ENCODE measurements around the gene MYO7B.

Gene MYO7B

GRCh38 chr2:127609818-127610217, 74.3 kb downstream of the MYO7B start:
- DNase-seq (ENCODE audit: low spot score), result no peak

DNA sequence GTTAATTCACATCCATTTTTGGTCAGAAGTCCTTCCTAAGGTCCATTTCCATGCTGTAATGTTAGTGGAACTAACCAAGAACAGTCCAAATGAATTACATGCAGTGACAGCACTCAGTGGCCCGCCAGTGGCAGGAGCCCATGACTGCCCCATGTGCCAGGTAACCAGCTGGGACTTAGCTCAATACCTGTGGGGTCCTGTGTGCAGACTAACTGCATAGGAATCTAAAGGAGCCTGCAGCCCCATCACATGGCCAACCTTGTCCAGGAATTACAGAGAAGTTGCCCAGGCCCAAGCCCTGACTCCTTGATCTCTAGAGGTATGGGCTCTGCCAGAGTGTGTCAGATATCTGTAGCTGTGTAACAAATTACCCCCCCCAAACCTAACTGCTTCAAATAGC, 75.1 kb downstream of the MYO7B start:
- no peak for DNase-seq (ENCODE audit: low spot score)

DNA sequence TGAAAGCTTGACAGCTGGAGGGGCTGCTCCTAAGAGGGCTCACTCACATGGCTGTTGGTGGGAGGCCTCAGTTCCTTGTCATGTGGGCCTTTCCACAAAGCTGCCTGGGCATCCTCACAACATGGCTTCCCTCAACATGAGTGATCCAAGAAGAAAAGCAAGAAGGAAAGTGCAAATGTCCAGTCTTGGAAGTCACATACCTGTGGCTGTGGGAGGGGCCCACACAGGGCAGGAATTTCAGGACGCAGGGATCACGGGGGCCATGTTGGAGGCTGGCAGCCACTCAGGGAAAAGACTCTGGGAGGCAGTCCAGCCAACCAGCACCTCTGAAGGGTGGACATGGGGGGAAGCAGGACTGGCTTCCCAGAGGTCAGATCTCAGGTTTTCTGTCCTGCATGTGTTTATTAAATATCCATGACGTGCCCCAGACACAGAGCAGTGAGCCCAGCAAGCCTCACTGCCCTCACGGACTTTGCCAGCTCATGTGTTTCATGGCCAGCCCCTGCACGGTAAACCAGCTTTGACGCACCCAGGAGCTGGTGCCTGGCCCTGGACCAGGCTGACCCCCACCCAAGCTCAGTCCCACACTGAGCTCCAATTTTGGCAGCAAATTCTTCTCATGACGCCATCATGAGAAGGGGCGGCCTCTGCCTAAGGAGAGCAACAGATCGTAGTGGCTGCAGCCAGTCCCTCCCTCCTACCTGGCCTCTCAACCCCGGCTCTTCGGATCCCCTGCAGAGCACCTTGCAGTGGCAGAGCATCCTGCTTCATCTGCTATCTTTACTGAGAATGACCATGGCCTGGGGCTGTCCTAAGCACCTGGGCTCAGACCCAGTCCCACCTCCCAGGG, 75.8 kb downstream of the MYO7B start:
- DNase-seq (ENCODE audit: low spot score), result no peak

- no peak for DNase-seq (ENCODE audit: low spot score)
These were observed 76.8 kb downstream of the MYO7B start for GRCh38 chr2:127612111-127612822.

DNA sequence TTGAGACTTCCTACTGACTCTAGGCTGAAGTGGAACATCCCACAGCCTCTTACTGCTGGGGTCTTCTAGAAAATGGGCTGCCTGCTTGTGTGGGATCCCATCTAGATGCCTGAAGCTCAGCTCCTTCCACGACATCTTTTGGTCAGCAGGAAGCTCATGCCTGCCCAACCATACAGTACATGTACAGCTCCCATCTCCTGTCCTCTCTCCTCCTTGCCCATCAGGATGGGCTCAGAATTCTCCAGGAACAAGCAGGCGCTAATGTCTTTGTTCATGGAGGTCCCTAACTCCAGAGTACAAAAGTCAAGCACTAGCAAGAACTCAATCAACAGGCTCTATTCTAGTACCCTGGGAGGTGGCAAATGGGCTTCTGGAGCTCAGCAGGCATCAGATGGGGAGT, 78.8 kb downstream of the MYO7B start:
- no peak for DNase-seq (ENCODE audit: low spot score)

DNA sequence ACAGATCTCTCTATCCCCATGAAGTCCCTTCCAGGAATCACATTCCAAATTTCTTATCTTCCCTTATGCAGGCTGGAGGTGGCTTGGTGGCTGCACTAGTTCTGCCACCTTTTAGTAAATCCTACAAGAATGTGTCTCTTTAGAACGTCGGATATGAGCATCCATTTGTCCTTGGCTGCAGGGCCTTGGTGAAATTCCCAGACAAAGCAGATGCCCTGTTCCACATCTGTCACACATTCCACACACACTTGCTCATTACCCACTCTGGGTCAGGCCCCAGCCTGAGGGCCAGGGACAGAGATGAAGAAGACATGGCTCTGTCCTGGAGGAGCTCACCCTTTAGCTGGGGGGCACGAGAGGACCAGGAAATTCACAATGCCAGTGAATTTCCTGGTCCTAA, 79.2 kb downstream of the MYO7B start:
- peak; percentile 89 for DNase-seq (ENCODE audit: low spot score)

- no peak for DNase-seq (ENCODE audit: low spot score)
These were observed 80.2 kb downstream of the MYO7B start for GRCh38 chr2:127615511-127616166.

GRCh38 chr2:127618551-127619202, 83.2 kb downstream of the MYO7B start:
- DNase-seq (ENCODE audit: low spot score), result no peak

- DNase-seq (ENCODE audit: low spot score), result no peak
These were observed 83.7 kb downstream of the MYO7B start for GRCh38 chr2:127619203-127619590.

- no peak for DNase-seq (ENCODE audit: low spot score)
These were observed 84.6 kb downstream of the MYO7B start for GRCh38 chr2:127619877-127620705.

- no peak for DNase-seq (ENCODE audit: low spot score)
These were observed 85.4 kb downstream of the MYO7B start for GRCh38 chr2:127620866-127621265.

- no peak for DNase-seq (ENCODE audit: low spot score)
These were observed 86.5 kb downstream of the MYO7B start for GRCh38 chr2:127621981-127622431.

- DNase-seq (ENCODE audit: low spot score), result no peak
These were observed 87.3 kb downstream of the MYO7B start for GRCh38 chr2:127622561-127623387.

- DNase-seq (ENCODE audit: low spot score), result no peak
These were observed 88.2 kb downstream of the MYO7B start for GRCh38 chr2:127623388-127624319.

- no peak for DNase-seq (ENCODE audit: low spot score)
These were observed 88.9 kb downstream of the MYO7B start for GRCh38 chr2:127624320-127624755.

- DNase-seq (ENCODE audit: low spot score), result no peak
These were observed 89.5 kb downstream of the MYO7B start for GRCh38 chr2:127624756-127625571.

DNA sequence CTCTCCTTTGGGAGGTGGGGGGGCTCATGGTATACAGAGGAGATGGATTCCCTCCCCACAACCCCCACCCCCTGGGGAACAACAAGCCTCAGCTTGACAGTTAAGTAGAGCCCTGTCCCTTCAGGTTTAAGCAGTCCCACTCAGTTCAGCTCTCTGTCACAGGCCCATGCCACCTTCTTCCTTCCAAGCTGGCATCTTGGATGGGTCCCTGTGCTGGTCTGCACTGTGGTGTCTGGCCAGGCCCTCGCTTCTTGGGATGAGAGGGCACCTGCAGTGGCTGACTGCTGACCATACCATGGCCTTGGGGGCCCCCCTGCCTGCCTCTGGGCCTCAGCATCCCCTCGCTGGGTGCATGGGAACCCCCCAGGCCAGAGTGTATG, 90.1 kb downstream of the MYO7B start:
- DNase-seq (ENCODE audit: low spot score), result no peak

- no peak for DNase-seq (ENCODE audit: low spot score)
These were observed 90.7 kb downstream of the MYO7B start for GRCh38 chr2:127626175-127626574.
